ENCODE data around the gene ARFIP1.

ARFIP1 gene

DNA sequence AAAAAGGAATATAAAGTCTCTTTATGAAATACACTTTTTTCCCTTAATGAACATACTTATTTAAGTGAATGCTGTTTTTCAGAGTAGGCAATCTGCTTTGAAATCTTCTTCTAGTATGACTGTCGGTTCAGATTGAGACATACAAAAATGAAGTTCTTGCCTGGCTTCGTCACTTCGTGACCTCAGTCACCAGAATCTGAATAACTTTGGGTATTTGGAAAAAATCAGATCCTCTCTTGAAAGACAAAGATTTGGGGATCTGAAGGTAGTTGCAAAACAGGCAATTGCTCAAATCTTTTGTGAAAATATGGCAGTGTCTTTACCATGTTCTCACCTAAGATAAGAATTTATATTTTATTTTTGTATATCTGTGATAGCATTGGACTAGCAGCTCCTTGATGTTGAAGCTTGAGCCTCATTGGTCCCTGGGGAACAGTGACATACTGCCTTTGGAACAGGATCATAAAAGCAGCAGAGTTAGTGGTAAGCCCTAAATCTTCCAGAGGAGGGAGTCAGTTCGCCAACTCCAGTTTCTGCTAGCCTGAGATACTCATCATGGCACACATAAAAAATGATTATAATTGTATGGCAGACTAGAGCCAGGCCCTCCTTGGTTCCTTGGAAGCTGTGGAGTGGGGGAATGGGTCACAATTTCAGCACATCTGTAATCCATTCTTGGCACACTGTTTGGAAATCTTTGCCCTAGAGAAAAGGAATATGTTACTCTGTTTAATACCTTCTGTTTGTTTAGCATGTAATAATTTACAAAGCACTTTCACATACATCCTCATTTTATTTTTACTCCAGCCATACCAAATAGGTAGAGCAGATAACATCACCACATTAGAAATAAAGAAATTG, 5.0 kb downstream of the ARFIP1 start (continued):
- TF ChIP-seq ZBTB17 (tag by site-specific recombination; IDR thresholded peaks at IDR 0.05) (peak; percentile 28; the same call in 1 of the 2 replicates), SP3 (tag by site-specific recombination; IDR thresholded peaks at IDR 0.05) (no peak)

DNA sequence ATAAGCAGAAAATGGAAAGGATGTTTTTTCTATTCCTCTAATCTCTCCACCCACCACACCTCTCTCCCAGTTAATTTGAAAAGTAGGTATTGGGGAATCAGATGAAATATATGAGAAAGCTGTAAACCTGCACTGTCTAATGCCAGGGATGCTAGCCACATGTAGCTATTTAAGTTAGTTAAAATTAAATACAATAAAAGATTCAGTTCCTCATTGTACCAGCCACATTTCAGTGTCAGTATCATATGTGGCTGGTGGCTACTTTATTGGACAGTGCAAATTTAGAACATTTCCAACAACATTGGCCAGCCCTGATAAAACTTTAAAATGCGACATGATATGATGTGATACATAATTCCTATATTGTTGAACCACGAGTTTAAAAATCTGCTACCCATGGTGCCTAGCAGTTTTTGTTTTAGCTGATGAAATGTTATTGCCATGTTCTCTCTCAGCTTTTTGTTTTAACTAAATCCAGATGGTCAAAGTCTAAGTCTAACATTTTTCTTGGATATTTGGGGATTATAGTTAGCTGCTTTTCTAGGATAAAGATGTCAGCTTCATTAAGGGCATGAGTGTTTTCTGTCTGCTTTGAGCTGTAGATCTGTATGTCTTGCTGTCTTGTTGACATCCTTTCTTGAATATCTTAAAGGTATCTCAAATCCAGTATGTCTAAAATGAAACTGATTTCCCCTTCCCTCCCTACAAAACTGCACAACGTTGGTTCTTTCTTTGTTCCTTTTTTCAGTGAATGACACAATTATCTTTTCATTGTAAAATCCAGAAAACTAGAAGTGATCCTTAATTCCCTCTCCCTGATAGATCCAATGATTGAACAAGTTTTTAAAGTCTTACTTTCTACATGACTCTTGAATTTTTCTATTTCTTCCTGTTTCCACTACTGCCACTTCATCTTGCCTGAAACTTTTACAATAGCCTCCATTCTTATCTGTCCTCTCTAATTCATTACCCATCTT, 6.2 kb downstream of the ARFIP1 start:
- no peak overlapping the region for H3K4me3 ChIP-seq (ENCODE audit: low read depth, low read length)
- peaks cover 18% of the 10 kb centered on the region for H3K4me1 ChIP-seq (ENCODE audit: control insufficient read depth, insufficient read depth, low read length)

DNA sequence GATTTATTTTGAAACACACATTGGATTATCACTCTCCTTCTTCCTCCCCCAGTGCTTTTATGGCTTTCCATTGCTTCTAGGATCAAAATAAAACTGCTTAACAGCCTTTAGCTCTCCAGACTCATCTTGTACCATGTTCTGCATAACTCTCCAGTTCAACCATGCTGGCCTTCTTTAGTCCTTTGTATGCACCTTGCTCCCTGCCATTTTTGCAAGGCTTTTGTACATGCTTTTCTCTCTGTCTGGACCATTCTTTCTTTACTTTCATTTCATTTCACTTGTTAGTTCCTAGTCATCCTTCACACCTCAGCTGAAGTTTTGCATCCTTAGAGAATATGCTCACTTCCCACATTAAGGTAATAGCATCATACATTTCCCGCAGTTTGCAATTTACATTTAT, 6.9 kb downstream of the ARFIP1 start:
- peak; percentile 55 for TF ChIP-seq PRDM1 (tag by site-specific recombination; IDR thresholded peaks at IDR 0.05)
- no peak for TF ChIP-seq ZNF664 (tag by site-specific recombination; IDR thresholded peaks at IDR 0.05)
- Histone ChIP-seq H3K36me3 (ENCODE audit: control insufficient read depth in 2 of 2, insufficient read depth in 1 of 2, low read length in 2 of 2) (no peaks in the 10 kb centered on the region; a peak in 1 of 3 replicates), H3K4me3 (ENCODE audit: low read depth, low read length) (no peak overlapping the region), H3K9me3 (ENCODE audit: control insufficient read depth, insufficient read depth, low read depth, low read length) (no peaks in the 10 kb centered on the region), H3K4me1 (ENCODE audit: control insufficient read depth, insufficient read depth, low read length) (peaks cover 18% of the 10 kb centered on the region), H3K27ac (ENCODE audit: extremely low read depth, low read depth, low read length) (no peak overlapping the region)
- POLR2A ChIA-PET: no interaction called here
- CTCF ChIA-PET: no interaction called here

More for the DNA sequence above, 6.2 kb downstream of the ARFIP1 start:
- TF ChIP-seq ZNF302 (tag by site-specific recombination; IDR thresholded peaks at IDR 0.05; ENCODE audit: low read depth) (no peak), GLIS1 (tag by site-specific recombination; IDR thresholded peaks at IDR 0.05) (no peak), ZNF629 (tag by site-specific recombination; IDR thresholded peaks at IDR 0.05) (no peak), ZSCAN30 (tag by site-specific recombination; IDR thresholded peaks at IDR 0.05) (no peak)
- TF ChIP-seq, protein P1, sequence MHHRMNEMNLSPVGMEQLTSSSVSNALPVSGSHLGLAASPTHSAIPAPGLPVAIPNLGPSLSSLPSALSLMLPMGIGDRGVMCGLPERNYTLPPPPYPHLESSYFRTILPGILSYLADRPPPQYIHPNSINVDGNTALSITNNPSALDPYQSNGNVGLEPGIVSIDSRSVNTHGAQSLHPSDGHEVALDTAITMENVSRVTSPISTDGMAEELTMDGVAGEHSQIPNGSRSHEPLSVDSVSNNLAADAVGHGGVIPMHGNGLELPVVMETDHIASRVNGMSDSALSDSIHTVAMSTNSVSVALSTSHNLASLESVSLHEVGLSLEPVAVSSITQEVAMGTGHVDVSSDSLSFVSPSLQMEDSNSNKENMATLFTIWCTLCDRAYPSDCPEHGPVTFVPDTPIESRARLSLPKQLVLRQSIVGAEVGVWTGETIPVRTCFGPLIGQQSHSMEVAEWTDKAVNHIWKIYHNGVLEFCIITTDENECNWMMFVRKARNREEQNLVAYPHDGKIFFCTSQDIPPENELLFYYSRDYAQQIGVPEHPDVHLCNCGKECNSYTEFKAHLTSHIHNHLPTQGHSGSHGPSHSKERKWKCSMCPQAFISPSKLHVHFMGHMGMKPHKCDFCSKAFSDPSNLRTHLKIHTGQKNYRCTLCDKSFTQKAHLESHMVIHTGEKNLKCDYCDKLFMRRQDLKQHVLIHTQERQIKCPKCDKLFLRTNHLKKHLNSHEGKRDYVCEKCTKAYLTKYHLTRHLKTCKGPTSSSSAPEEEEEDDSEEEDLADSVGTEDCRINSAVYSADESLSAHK (tag by site-specific recombination; IDR thresholded peaks at IDR 0.05): 0 out of 2 replicates have a peak, but pooled peaks have one; percentile 17
- POLR2A ChIA-PET: no interaction called here
- CTCF ChIA-PET: interaction anchor here (0.6 to 0.8 kb wide), 2 partner anchors 195 to 341 kb away, joined by 3 read pairs; no protein-coding TSS in a partner anchor
- Histone ChIP-seq H3K9me3 (ENCODE audit: control insufficient read depth, insufficient read depth, low read depth, low read length) (no peaks in the 10 kb centered on the region), H3K36me3 (ENCODE audit: control insufficient read depth in 2 of 2, insufficient read depth in 1 of 2, low read length in 2 of 2) (no peaks in the 10 kb centered on the region; a peak in 1 of 3 replicates), H3K27ac (ENCODE audit: extremely low read depth, low read depth, low read length) (no peak overlapping the region)

DNA sequence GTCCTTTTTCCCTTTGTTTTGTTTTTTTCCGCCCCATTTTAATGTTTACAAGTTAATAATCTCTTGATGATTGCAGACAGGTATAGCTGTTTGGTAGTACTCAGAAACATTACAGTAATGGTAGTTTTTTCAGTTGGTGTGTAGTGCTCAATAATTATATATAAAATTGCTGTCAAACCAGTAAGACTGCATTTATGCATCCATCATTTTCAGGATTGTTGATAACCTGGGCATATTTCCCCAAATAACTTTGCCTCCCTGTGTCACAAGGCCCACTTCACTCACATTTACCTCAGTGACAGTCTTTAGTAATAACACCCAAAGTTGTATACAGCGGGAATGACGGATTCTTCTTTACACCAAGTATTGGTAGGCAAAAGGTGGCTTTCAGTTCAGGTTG, 16.1 kb downstream of the ARFIP1 start:
- TF ChIP-seq ZNF211 (tag by site-specific recombination; IDR thresholded peaks at IDR 0.05; ENCODE audit: low read depth): no peak
- no peak for TF ChIP-seq ZNF701 (tag by site-specific recombination; IDR thresholded peaks at IDR 0.05)
- TF ChIP-seq ZNF48 (tag by site-specific recombination; IDR thresholded peaks at IDR 0.05): no peak
- Histone ChIP-seq H3K9me3 (ENCODE audit: control insufficient read depth, insufficient read depth, low read depth, low read length) (no peaks in the 10 kb centered on the region), H3K27ac (ENCODE audit: extremely low read depth, low read depth, low read length) (no peak overlapping the region), H3K36me3 (ENCODE audit: control insufficient read depth in 2 of 2, insufficient read depth in 1 of 2, low read length in 2 of 2) (no peaks in the 10 kb centered on the region; a peak in 1 of 3 replicates), H3K4me1 (ENCODE audit: control insufficient read depth, insufficient read depth, low read length) (no peaks in the 10 kb centered on the region), H3K4me3 (ENCODE audit: low read depth, low read length) (no peak overlapping the region)
- POLR2A ChIA-PET: no interaction called here
- CTCF ChIA-PET: no interaction called here
